Jurkat, Clone E6-1 (cell line): ENCODE results near the gene PRR30.
A peak's percentile ranks its signal among the peaks of the same experiment; 100 is the strongest.

Experiments
- DNase-seq: peaks from one replicate; pipeline ENCODE4 v3.0.0-alpha.2; 2011; ENCODE audit warnings: low read depth, low spot score
- H3K4me3 ChIP-seq: 2 replicates; pipeline ENCODE4 v1.5.1; 2011; ENCODE audit warnings: mild to moderate bottlenecking, low read length, control low read depth, moderate library complexity

The PRR30 gene

DNA sequence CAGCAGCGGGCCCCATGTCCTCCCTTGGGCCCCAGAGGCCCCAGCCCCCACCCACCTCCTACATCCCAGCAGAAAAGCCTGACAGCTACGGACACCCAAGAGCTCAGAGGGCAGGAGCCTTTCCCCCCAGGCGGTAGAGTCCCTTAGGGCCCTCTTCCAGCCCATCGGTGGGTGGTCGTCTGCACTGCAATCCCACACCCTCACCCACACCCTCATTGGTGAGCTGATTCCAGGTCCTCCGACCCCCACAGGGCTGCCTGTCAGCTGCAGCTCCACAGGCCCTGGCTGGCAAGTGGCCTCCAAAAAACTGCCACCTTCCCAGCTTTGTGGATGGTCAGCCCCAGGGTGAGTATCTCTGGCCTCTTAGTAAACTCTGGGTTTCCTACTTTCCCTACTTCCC, 20.1 kb upstream of the PRR30 start:
- DNase-seq: no peak
- H3K4me3 ChIP-seq: no peak overlapping the region

DNA sequence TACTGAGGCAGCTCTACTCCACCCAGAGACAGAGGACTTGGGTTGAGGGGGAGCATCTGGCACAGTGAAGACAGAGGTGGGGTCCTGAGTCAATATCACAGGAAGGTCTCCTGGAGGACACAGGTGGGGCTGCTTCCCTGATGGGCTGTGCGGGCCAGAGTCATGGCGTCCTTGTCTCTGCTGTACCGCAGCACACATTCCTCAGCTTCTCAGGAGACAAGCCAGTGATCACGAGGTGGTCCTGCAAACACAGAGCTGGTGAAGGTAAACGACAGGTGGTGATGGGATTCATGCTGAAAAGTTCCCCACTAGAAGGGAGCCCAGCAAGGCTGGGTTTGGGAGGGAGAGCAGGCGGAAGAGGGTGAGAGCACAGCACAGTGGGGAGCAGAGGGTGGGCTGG, 19.3 kb upstream of the PRR30 start:
- H3K4me3 ChIP-seq: no peak overlapping the region
- DNase-seq: no peak

DNA sequence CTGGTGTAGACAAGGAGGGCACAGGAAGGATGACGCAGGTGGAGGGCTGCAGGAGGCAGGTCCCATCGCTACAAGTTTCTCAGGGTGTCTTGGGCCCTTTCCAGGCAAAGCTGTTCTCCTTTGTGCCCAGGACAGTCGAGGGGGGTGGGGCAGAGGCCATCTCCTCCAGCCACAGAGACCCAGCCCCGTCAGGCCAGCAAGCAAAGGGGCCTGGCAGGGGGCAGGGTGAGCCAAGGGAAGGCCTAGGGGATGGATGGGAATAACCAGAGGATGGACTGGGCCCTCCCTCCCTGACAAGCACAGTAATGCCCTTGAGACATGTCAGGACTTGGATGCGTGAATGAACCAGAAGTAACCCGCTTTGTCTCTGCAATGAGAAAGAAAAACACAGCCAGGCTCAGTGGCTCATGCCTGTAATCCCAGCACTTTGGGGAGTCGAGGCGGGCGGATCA, 15.9 kb upstream of the PRR30 start:
- no peak for DNase-seq
- H3K4me3 ChIP-seq: no peak overlapping the region

DNA sequence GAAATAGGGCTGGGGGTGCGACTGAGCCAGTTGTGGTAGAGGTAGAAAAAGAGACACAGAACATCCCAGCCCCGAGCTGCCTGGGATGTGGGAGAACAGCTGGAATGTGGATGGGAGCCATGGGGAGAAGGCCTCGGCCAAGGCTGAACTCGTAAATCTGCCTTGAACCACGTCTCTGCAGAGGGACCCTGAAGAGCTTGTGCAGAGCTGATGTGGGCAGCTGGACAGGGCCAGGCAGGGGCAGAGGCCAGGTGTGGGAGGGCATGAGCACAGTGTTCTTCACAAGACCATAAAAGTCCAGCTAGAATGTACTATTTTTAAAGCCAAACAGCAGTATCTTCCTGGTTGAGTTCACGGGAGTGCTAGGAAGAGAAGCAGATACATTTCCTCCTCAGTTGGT, 15.3 kb upstream of the PRR30 start:
- DNase-seq: no peak
- H3K4me3 ChIP-seq: no peak overlapping the region

DNA sequence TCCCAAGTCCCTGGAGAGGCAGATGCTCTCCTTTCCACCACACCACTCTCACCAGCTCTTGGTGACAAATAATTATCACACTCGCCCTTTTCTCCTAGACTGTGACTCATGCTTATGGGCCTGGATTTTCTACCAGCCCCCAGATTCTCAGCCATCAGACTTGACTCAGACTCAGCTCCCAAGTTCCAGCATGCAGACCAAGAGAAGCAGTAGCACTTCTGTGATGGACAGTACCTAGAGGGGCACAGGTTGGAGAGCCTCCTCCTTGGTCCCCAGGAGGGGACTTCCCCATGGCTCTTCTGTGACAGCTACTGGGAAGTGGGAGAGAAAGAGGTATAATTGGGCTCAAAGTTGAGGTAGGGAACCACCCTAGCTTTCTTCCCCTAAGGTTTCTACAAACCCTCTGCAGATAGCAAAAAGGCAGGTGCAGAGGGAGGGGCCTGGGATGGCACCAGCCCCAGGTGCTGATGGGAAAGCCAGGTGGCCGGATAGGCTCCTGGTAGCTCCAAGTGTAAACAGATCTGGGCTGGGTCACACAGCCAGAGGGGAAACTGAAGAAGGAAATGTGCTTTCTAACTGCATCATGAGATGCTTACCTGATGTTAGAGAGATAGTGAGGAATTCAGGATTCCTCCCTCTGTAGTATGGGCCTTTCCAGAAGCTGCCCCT, 13.7 kb upstream of the PRR30 start:
- no peak overlapping the region for H3K4me3 ChIP-seq
- no peak for DNase-seq

DNA sequence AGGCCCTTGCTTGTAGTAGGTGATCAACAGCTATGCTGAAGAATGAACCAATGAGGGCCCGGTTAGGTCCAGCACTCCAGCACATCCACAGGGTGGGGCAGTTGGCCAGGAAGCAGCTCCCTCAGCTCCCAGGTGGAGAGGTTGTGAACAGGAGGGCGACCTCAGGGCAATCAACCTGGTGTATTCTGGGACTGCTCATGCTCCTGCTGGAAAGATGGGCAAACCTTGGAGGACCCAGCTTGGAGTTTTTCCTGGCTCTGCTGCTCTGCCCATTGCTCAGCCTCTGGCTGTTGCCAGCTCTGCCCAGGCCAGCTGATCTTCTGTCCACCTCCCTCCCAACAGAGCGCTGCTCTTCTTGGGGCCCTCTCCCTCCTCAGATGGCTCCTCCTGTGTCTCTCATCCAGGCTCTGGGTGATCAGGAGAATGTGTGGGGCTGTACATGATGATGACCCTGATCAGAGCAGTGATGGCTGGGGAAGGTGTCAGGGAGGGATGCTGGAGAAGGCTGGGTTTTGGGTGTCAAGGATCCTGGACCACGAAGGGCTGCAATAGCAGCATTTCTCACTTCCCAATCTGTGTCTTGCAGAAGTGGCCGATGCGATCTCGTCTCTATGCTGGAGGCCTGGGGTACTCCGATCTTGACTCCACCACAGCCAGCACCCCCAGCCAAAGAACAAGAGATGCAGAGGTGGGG, 13.0 kb upstream of the PRR30 start:
- H3K4me3 ChIP-seq: no peak overlapping the region
- no peak for DNase-seq

DNA sequence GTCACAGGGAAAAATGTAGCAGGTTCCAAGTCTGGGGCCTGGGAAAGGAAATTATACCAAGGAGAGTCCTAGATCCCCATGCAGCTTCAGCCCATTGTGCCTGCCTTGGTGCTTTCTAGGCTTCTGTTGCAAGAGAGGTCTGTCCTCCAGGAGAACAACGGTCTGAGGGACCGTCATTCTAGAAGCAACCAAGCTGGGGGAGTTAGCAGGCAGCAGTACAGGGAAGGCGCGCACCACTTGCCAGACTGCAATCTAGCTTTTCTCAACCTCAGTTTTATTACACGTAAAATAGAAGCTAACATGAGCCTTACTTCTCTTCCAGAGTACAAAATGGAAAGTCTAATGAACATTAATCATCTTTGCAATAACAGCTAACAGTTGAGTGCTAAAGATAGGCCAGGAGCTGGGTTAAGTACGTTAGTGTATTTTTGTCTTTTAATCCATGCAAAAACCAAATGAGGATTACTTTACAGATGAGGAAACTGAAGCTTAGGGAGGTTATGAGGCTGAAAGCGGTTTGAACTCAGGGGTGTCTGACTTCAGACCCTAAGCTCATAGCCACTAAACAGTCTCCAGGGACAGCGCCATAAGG, 11.5 kb upstream of the PRR30 start:
- H3K4me3 ChIP-seq: no peak overlapping the region
- no peak for DNase-seq

DNA sequence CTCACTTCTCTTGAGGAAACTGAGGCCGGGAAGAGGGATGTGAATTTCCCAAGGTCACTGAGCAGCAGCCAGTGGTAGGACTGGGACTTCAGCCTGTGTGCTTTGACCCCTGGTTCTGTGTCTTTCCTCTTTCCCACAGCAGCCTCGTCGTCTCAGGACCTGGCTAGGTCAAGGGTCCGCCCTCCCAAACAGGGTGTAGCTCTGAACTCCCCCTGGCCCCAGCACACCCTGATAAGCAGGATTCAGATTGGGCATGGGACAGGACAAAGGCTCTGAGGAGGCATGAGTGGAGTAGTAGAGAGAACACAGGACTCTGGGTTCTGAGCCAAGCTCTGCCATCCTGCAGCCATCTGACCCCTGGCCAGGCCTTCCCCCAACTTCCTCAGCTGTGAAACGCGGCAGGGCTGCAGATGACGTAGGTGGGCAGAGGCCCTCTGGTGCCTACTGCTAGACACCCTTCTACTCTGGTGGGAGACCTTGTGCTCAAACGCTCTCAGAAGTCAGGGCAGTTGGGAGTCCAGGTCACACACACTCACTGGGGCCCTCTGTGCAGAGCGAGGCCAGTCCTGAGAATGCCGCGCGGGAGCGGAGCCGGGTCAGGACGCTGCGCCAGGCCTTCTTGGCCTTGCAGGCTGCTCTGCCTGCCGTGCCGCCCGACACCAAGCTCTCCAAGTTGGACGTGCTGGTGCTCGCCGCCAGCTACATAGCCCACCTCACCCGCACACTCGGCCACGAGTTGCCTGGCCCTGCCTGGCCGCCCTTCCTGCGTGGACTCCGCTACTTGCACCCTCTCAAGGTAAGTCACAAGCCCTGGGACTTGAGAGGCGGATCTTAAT, 10.6 kb upstream of the PRR30 start:
- no peak overlapping the region for H3K4me3 ChIP-seq
- DNase-seq: no peak

DNA sequence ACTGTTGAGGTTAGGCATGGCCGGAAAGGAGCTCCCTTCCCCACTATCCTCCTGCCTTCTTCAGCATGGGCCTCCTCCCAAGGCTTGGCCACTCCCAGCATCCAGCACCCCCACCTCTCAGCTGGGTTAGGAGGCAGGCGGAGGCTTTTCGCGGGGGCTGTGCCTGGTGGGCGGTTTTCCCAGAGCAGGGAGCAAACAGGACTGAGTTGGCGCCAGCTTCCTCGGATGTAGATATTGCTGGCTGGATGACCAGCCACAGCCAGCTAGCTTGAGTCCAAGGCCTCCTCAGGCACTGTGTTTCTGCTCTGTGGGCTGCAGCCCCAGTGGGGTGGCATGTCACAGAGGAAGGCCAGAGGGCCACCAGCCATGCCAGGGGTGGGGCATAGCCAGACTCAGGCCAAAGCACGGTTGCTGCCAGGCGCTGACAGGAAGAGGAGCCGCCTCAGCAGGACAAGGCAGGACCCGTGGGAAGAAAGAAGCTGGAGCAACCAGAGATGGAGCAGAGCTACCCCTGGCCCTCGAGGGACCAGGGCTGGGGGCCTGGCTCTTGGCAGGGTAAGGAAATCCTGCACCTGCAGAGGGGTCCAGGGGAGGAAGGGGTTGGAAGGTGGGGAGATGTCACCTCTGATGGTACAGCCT, 9.7 kb upstream of the PRR30 start, which contains the start of gene TCF23:
Gene TCF23, plus strand, starts transcription at position 204 of the 639 bp plus-strand sequence. Its CDS starts 130 bp downstream, at position 334.
- no peak for DNase-seq
- no peak within 1 kb of the TSS for H3K4me3 ChIP-seq

DNA sequence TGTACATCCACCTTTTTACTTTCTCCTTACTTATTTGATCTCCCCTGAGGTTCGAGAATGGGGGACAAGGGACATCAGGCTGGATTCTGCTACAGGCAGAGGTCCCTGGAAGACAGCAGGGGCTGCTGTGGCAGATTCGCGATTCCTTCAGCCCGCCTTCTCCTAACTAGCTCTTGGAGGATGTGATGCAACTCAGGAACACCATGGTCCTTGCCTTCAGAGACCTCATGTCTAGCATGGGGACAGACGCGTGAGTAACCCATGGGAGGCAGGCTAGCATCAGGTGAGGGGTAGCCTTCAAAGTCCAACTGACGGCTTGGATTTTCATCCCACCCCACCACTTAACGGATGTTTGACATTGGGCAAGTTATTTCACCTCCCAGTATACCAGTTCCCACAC, 8.7 kb upstream of the PRR30 start:
- no peak for DNase-seq
- no peak overlapping the region for H3K4me3 ChIP-seq

DNA sequence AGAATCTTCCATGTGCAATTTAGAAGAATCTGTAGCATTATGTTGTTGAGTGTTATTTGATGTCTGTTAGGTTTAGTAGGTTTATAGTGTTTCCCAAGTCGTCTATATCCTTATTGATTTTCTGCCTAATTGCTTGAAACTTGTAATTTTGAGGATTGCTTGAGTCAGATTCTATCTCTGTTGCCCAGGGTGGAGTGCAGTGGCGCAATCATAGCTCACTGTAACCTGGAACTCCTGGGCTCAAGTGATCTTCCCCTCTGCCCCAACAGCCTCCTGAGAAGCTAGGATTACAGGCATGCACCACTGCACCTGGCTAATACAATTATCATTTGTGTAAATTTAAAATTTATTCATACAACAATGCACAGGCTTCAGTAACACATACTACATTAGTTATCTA, 6.5 kb upstream of the PRR30 start:
- no peak for DNase-seq
- H3K4me3 ChIP-seq: no peak overlapping the region

DNA sequence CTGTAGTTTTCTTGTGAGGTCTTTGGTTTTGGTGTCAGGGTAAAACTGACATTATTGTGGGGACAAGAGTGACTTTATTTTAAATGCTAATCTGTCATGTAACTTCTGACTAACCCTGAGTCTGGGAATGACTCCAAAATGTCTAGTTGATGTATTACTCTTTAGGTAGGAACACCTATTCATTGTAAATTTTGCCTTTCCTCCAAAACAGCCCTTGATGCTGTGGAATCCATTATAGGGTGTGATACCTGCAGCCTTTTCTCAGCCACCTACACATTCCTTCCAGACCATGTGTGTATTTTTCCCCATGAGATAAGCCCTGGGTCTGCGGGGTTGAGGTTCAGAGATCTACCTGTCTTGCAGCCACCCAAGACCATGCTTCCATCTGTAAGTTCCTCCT, 4.1 kb upstream of the PRR30 start:
- no peak for DNase-seq
- H3K4me3 ChIP-seq: no peak overlapping the region

DNA sequence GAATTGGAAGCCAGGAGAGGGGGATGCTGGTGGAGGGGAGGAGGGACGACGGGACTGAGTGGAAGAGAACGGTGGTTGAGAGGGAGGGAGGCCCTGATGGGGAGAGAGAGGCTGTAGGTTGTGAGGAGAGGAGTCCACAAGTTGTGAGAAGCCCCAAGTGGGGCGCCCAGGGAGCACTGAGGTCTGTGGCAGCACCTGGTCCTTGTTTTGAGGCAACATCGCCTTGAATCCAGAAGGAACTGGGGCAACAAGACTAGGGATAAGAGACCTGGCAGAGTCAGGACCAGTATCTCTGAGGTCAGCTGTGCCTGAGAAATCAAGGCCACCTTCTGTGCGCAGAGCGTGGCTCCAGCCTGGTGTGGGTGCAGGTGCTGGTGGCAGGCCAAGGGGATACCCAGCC, 1.1 kb downstream of the PRR30 start:
- no peak for DNase-seq
- H3K4me3 ChIP-seq: no peak overlapping the region

DNA sequence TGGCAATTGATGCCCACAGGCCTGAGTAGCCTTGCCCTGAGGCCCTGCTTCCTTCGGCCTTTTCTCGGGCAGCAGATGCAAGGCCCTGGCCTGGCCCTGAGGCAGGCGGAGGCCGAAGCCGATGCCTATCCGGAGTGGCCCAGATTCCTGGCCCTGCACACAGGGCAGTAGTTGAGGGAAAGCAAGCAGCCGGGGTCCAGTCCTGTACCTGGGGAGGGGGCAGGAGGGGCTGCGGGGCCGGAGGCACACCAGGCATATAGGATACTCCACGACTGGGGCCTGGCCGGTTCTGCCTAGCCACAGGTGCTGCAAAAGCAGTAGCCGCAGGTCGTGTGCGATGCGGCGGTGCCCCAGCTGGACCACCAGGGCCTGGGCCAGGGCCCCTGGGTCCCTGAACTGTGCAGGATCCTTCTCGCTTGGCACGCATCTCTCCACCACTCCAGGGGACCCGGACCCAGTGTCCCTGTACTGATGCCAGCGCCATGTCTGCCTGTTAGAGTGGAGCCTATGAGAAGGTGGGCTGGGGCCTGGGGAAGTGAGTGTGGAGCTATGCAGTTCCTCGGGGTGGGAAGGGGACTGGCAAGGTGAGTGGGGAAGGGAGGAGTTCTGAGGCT, 1.8 kb downstream of the PRR30 start:
- DNase-seq: no peak
- no peak overlapping the region for H3K4me3 ChIP-seq

DNA sequence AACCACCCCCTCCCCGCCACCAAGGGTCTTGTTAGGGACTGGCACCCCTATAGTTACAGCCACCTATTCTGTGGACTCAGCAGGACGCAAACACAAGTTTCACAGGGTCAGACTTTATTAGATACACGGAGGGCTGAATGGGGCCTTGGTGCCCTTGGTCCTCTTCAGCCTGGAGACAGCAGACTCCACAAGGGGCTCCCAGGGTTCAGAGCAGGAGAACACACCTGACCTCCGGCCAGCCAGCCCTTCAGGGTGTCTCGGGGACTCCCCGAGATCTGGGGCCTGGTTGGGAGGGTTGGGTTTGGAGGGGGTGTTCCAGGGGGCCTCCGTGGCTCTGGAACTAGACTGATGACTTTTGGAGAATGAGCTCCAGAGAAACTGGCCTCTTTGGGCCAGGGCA, 2.5 kb downstream of the PRR30 start:
- no peak for DNase-seq
- H3K4me3 ChIP-seq: no peak overlapping the region

DNA sequence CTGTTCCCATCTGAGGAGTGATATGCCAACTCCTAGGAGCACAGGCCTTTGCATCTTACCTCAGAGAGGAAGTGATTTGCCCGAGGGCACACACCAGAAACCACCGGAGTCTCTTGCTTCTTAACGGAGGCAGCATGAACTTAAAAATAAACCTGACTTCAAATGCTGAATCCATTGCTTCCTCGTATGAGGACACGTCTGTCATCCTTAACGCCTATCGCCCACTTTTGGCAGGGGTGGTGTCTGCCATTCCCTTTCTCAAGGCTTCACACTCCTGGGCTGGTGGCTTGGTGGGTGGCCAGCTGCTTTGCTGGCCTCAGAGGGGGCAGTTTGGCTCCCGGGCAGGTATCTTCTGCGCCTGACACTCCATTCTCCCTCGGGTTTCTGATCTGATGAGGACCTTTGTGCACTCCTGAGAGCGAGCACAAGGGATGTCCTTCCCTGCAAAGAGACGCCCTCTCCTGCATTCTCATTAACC, 3.7 kb downstream of the PRR30 start:
- H3K4me3 ChIP-seq: no peak overlapping the region
- peak; percentile 34 for DNase-seq

DNA sequence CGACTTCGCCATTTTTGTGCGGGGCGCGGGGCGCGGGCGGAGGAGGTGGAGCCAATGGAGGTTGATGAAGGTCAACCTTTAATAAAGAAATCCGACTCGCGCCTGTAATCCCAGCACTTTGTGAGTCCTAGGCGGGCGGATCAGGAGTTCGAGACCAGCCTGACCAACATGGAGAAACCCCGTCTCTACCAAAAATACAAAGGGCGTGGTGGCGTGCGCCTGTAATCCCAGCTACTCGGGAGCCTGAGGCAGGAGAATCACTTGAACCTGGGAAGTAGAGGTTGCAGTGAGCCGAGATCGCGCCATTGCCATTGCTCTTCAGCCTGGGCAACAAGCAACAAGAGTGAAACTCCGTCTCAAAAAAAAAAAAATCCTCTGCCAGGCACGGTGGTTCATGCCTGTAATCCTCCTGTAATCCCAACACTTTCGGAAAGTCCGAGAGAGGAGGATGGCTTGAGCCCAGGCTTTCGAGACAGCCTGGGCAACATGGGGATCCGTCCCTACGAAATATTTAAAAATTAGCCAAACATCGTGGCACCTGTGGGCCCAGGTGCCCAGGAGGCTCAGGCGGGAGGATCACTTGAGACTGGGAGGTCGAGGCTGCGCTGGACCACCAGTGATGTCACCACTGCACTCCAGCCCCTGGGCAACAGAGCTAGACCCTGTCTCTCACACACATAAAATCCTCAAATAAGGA, 4.3 kb downstream of the PRR30 start:
- peak overlapping the region; percentile 87 for H3K4me3 ChIP-seq
- no peak for DNase-seq
